Measurements from ENCODE around the gene ENOX1.

ENOX1 gene

GRCh38 chr13:43278127-43278526 lies 508.6 kb downstream of the ENOX1 start:
- no peak overlapping the region for H3K4me3 ChIP-seq (ENCODE audit: low read length)
- no peak for DNase-seq (ENCODE audit: low read depth)
- no peak for TF ChIP-seq CTCF (conservative IDR thresholded peaks at IDR 0.05; ENCODE audit: low read depth, low read length)

GRCh38 chr13:43277142-43277541 lies 509.6 kb downstream of the ENOX1 start:
- no peak overlapping the region for H3K4me3 ChIP-seq (ENCODE audit: low read length)
- no peak for TF ChIP-seq CTCF (conservative IDR thresholded peaks at IDR 0.05; ENCODE audit: low read depth, low read length)
- no peak for DNase-seq (ENCODE audit: low read depth)

GRCh38 chr13:43274881-43275280 lies 511.9 kb downstream of the ENOX1 start:
- no peak for TF ChIP-seq CTCF (conservative IDR thresholded peaks at IDR 0.05; ENCODE audit: low read depth, low read length)
- no peak for DNase-seq (ENCODE audit: low read depth)
- no peak overlapping the region for H3K4me3 ChIP-seq (ENCODE audit: low read length)

DNA sequence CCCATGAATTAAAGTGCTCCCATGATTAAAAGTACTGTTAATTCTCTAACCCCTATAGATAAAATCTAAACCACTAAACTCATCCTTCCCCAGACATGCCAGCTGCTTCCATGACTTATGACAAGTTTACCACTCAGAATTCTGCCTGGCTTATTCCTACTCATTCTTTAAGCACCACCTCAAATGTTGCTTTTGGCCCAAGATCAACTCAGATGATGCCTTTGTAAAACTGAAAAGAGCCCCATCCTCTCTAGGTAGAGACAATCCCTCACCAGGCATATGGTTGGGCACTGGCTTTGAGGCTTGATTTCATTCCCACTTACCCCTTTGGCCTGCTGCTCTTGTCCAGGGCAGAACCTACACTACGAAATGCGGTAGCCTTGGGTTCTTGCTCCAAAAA lies 513.4 kb downstream of the ENOX1 start:
- no peak for DNase-seq (ENCODE audit: low read depth)
- no peak overlapping the region for H3K4me3 ChIP-seq (ENCODE audit: low read length)
- TF ChIP-seq CTCF (conservative IDR thresholded peaks at IDR 0.05; ENCODE audit: low read depth, low read length), result no peak

GRCh38 chr13:43272851-43273250 lies 513.9 kb downstream of the ENOX1 start:
- DNase-seq (ENCODE audit: low read depth), result no peak
- TF ChIP-seq CTCF (conservative IDR thresholded peaks at IDR 0.05; ENCODE audit: low read depth, low read length), result no peak

DNA sequence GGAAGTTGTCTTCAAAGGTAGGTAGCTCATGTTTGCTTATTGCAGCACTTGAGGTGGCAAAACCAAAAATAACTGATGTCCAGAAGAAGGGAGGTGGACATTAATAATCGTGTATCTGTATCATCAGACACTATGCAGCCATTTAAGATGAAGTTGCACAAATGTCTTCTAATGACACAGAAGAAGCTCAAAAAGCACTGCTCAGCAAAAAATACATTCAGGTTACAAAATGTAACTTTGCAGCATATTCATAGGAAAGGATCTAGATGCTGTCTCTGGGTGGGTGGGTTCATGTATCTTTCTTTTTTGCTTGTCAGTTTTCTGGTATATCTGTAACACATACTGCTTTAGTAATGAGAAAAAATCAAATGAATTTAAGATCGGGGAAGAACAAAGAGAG lies 515.6 kb downstream of the ENOX1 start:
- no peak for DNase-seq (ENCODE audit: low read depth)
- no peak for TF ChIP-seq CTCF (conservative IDR thresholded peaks at IDR 0.05; ENCODE audit: low read depth, low read length)
- no peak overlapping the region for H3K4me3 ChIP-seq (ENCODE audit: low read length)

More at GRCh38 chr13:43272851-43273250, 513.9 kb downstream of the ENOX1 start:
- no peak overlapping the region for H3K4me3 ChIP-seq (ENCODE audit: low read length)

- no peak for DNase-seq (ENCODE audit: low read depth)
- no peak overlapping the region for H3K4me3 ChIP-seq (ENCODE audit: low read length)
- TF ChIP-seq CTCF (conservative IDR thresholded peaks at IDR 0.05; ENCODE audit: low read depth, low read length), result no peak
Measured at GRCh38 chr13:43270130-43270830, 516.5 kb downstream of the ENOX1 start.
